HL-60 (cell line): ENCODE data around the gene DDAH1.

Experiments
- DNase-seq, 2 experiments: peaks; one replicate each; pipeline ENCODE4 v3.0.0-alpha.2; 2010 to 2020; ENCODE audit warnings: low read depth in 1 of 2, low spot score in 1 of 2
- H3K27ac ChIP-seq: fragments of 250-450 bp; sonication (Bioruptor Pico); replicated peaks from 2 replicates; pipeline ENCODE4 v1.5.1; 2020; ENCODE audit warnings: mild to moderate bottlenecking, moderate library complexity
- H3K27me3 ChIP-seq: fragments of 250-450 bp; sonication (Bioruptor Pico); 2 replicates; pipeline ENCODE4 v1.5.1; 2021; ENCODE audit warnings: mild to moderate bottlenecking, moderate library complexity; ENCODE audit not compliant: insufficient read depth, poor library complexity, severe bottlenecking
- H3K4me3 ChIP-seq: replicated peaks from 2 replicates; pipeline ENCODE4 v1.5.1; 2011; ENCODE audit warnings: mild to moderate bottlenecking, control low read depth, low read length; ENCODE audit not compliant: insufficient read depth
- CTCF ChIP-seq: IDR thresholded peaks from one replicate; pipeline ENCODE4 v1.5.1; 2011; ENCODE audit warnings: low read length, control low read depth, inconsistent platforms; ENCODE audit not compliant: insufficient read depth
- GABPA ChIP-seq: IDR thresholded peaks from 2 replicates; pipeline ENCODE4 v1.6.1; 2012; ENCODE audit warnings: low read depth
- POLR2AphosphoS5 ChIP-seq: IDR thresholded peaks from 2 replicates; pipeline ENCODE4 v1.6.1; 2012; ENCODE audit warnings: low read depth
- REST ChIP-seq: IDR thresholded peaks from 2 replicates; pipeline ENCODE4 v1.6.1; 2012; ENCODE audit warnings: low read depth; ENCODE audit not compliant: insufficient replicate concordance
- SPI1 ChIP-seq: IDR thresholded peaks from 2 replicates; pipeline ENCODE4 v1.6.1; 2012; ENCODE audit warnings: low read depth, mild to moderate bottlenecking, borderline replicate concordance

DDAH1 gene

GRCh38 chr1:85279458-85280080 is 185.4 kb downstream of the DDAH1 start:
- DNase-seq: no peak
- Histone ChIP-seq H3K27me3 (no peaks in the 10 kb centered on the region), H3K4me3 (no peak overlapping the region), H3K27ac (no peak overlapping the region)
- no peak for TF ChIP-seq REST
- no peak for TF ChIP-seq CTCF
- no peak for TF ChIP-seq POLR2AphosphoS5
- TF ChIP-seq GABPA: no peak
- TF ChIP-seq SPI1: no peak

- no peak overlapping the region for H3K27ac ChIP-seq
- TF ChIP-seq REST (no peak), SPI1 (no peak), POLR2AphosphoS5 (no peak), GABPA (no peak), CTCF (no peak)
- DNase-seq: peak in 1 of 2 experiments; percentile 5
- H3K27me3 ChIP-seq: no peaks in the 10 kb centered on the region
- no peak overlapping the region for H3K4me3 ChIP-seq
Observed at GRCh38 chr1:85278853-85279314, 186.1 kb downstream of the DDAH1 start.

GRCh38 chr1:85277802-85278201 is 187.2 kb downstream of the DDAH1 start:
- Histone ChIP-seq H3K27ac (no peak overlapping the region), H3K27me3 (no peaks in the 10 kb centered on the region), H3K4me3 (no peak overlapping the region)
- no peak for DNase-seq
- TF ChIP-seq POLR2AphosphoS5 (no peak), SPI1 (no peak), REST (no peak), GABPA (no peak), CTCF (no peak)
